Sigmoid colon (tissue), 4 donors: ENCODE measurements around the gene FAM168A.

Source experiments
- CTCF ChIP-seq, 4 experiments: fragments of 450-650 bp in 3 of 4; fragments of 200-600 bp in 1 of 4; IDR thresholded peaks; one replicate each; pipeline ENCODE4 v1.5.1; 2016 to 2019; ENCODE audit warnings: antibody characterized with exemption in 4 of 4, mild to moderate bottlenecking in 3 of 4, moderate library complexity in 2 of 4
- EP300 ChIP-seq, 4 donors: sonication (generic); formaldehyde crosslinking; IDR thresholded peaks; one replicate each; pipeline ENCODE4 v1.6.1; 2017; ENCODE audit warnings: antibody characterized with exemption in 4 of 4

- TF ChIP-seq CTCF (IDR thresholded peaks at IDR 0.05) (no peak), EP300 (IDR thresholded peaks at IDR 0.05) (no peak)
Measured at GRCh38 chr11:73467505-73467904, 130.4 kb downstream of the FAM168A start.
